LNCaP clone FGC (cell line): ENCODE results near the gene GRAMD4.

ENCODE experiments used
- DNase-seq: peaks from one replicate; pipeline ENCODE4 v3.0.0-alpha.2; 2011; ENCODE audit warnings: low read depth
- H3K4me3 ChIP-seq: 2 replicates; pipeline ENCODE4 v1.5.1; 2011; ENCODE audit warnings: mild to moderate bottlenecking, low read depth, low read length, control low read depth
- CTCF ChIP-seq: IDR thresholded peaks from 2 replicates; pipeline ENCODE4 v1.5.1; 2012; ENCODE audit warnings: mild to moderate bottlenecking; ENCODE audit not compliant: control insufficient read depth, insufficient read depth; ENCODE audit errors: extremely low read depth

The GRAMD4 gene

GRCh38 chr22:46656856-46657654 lies 36.9 kb downstream of the GRAMD4 start:
- no peak for TF ChIP-seq CTCF
- no peak for DNase-seq
- H3K4me3 ChIP-seq, result no peak overlapping the region

GRCh38 chr22:46657655-46657953 lies 37.4 kb downstream of the GRAMD4 start:
- no peak for DNase-seq
- no peak overlapping the region for H3K4me3 ChIP-seq
- TF ChIP-seq CTCF, result no peak

GRCh38 chr22:46657996-46658947 lies 38.1 kb downstream of the GRAMD4 start:
- no peak for DNase-seq
- H3K4me3 ChIP-seq, result no peak overlapping the region
- TF ChIP-seq CTCF, result no peak

- TF ChIP-seq CTCF, result no peak
- no peak overlapping the region for H3K4me3 ChIP-seq
- DNase-seq, result no peak
Measured at GRCh38 chr22:46659059-46659790, 39.0 kb downstream of the GRAMD4 start.

- TF ChIP-seq CTCF, result no peak
- no peak for DNase-seq
Measured at GRCh38 chr22:46659791-46660186, 39.6 kb downstream of the GRAMD4 start.

GRCh38 chr22:46660604-46661201 lies 40.5 kb downstream of the GRAMD4 start:
- 0 out of 2 replicates have a peak, but pooled peaks have one; percentile 5 for TF ChIP-seq CTCF
- DNase-seq, result peak; percentile 82
- H3K4me3 ChIP-seq, result no peak overlapping the region

More at GRCh38 chr22:46659791-46660186, 39.6 kb downstream of the GRAMD4 start:
- no peak overlapping the region for H3K4me3 ChIP-seq
